Activated CD4-positive, alpha-beta T cell treated with anti-CD3 and anti-CD28 coated beads for 48 hours (primary cell): ENCODE results near the gene FOXL2.
A peak's percentile ranks its signal among the peaks of the same experiment; 100 is the strongest.

Experiments used
- DNase-seq: peaks from one replicate; pipeline ENCODE4 v3.0.0-alpha.2; 2020

FOXL2 gene

GRCh38 chr3:138944929-138945708, 1.8 kb downstream of the FOXL2 start:
- DNase-seq, result peak; percentile 45

GRCh38 chr3:138944654-138944928, 2.3 kb downstream of the FOXL2 start:
- DNase-seq, result no peak

- no peak for DNase-seq
These were observed 2.9 kb downstream of the FOXL2 start for GRCh38 chr3:138943724-138944653.

GRCh38 chr3:138942861-138943623, 3.9 kb downstream of the FOXL2 start:
- no peak for DNase-seq

- no peak for DNase-seq
These were observed 4.7 kb downstream of the FOXL2 start for GRCh38 chr3:138942271-138942670.

GRCh38 chr3:138941259-138941885, 5.6 kb downstream of the FOXL2 start:
- DNase-seq, result peak; percentile 66

GRCh38 chr3:138940446-138940845, 6.5 kb downstream of the FOXL2 start:
- DNase-seq, result no peak

- no peak for DNase-seq
These were observed 7.2 kb downstream of the FOXL2 start for GRCh38 chr3:138939561-138940241.

- DNase-seq, result no peak
These were observed 7.9 kb downstream of the FOXL2 start for GRCh38 chr3:138938877-138939560.

- DNase-seq, result no peak
These were observed 8.7 kb downstream of the FOXL2 start for GRCh38 chr3:138938056-138938876.

- DNase-seq, result no peak
These were observed 9.3 kb downstream of the FOXL2 start for GRCh38 chr3:138937690-138938055.

GRCh38 chr3:138936741-138937689, 9.9 kb downstream of the FOXL2 start:
- no peak for DNase-seq

- DNase-seq, result peak; percentile 83
These were observed 10.8 kb downstream of the FOXL2 start for GRCh38 chr3:138935863-138936740.

- no peak for DNase-seq
These were observed 11.5 kb downstream of the FOXL2 start for GRCh38 chr3:138935505-138935862.

- no peak for DNase-seq
These were observed 12.8 kb downstream of the FOXL2 start for GRCh38 chr3:138933981-138934691.

- DNase-seq, result no peak
These were observed 13.8 kb downstream of the FOXL2 start for GRCh38 chr3:138933068-138933668.

GRCh38 chr3:138928727-138929372, 18.1 kb downstream of the FOXL2 start:
- DNase-seq, result no peak
